ENCODE data around the gene TDRD6. TPM values are rescaled to one million over a fixed set of nuclear protein-coding genes. Genes with fewer than 3 reads are reported as not detected.

The TDRD6 gene
- total and polyA plus RNA-seq, 3 donors from 2014 or later, result 28.1 to 51.3 (median 42.2) TPM

- no peaks in the 10 kb centered on the region for H3K4me1 ChIP-seq
- no peaks in the 10 kb centered on the region for H3K9me3 ChIP-seq
- no peak for TF ChIP-seq CTCF (IDR thresholded peaks at IDR 0.05)
- TF ChIP-seq POLR2A (IDR thresholded peaks at IDR 0.05), result no peak
- no peaks in the 10 kb centered on the region for H3K36me3 ChIP-seq (ENCODE audit: low read depth, missing control alignments)
- H3K4me3 ChIP-seq, result no peak overlapping the region
- DNase-seq, result no peak
- H3K27me3 ChIP-seq, result no peaks in the 10 kb centered on the region
- WGBS, 2 donors, result 83 to 89% methylated on average over 6 of the region's 6 CpGs
- intact Hi-C loops (cut with DNase I; ENCODE audit: low total_unique reads), result no loop called here
- H3K27ac ChIP-seq, result no peak overlapping the region
Measured at GRCh38 chr6:46676604-46677313, 10.9 kb upstream of the TDRD6 start.

- Histone ChIP-seq H3K27ac (no peak overlapping the region), H3K4me3 (no peak overlapping the region), H3K9me3 (no peaks in the 10 kb centered on the region), H3K27me3 (no peaks in the 10 kb centered on the region), H3K4me1 (no peaks in the 10 kb centered on the region), H3K36me3 (ENCODE audit: low read depth, missing control alignments) (no peaks in the 10 kb centered on the region)
- WGBS, 2 donors, result 74 to 88% methylated on average over 4 of the region's 4 CpGs
- no peak for DNase-seq
- intact Hi-C loops (cut with DNase I; ENCODE audit: low total_unique reads), result no loop called here
- no peak for TF ChIP-seq CTCF (IDR thresholded peaks at IDR 0.05)
Measured at GRCh38 chr6:46677314-46677654, 10.4 kb upstream of the TDRD6 start.

- no peaks in the 10 kb centered on the region for H3K27me3 ChIP-seq
- no peaks in the 10 kb centered on the region for H3K36me3 ChIP-seq (ENCODE audit: low read depth, missing control alignments)
- no peak for TF ChIP-seq CTCF (IDR thresholded peaks at IDR 0.05)
- TF ChIP-seq POLR2A (IDR thresholded peaks at IDR 0.05), result no peak
- no peak overlapping the region for H3K27ac ChIP-seq
- DNase-seq, result no peak
- H3K4me3 ChIP-seq, result no peak overlapping the region
- intact Hi-C loops (cut with DNase I; ENCODE audit: low total_unique reads), result no loop called here
- WGBS, 2 donors, result 75 to 78% methylated on average over 4 of the region's 4 CpGs
- no peaks in the 10 kb centered on the region for H3K9me3 ChIP-seq
- no peaks in the 10 kb centered on the region for H3K4me1 ChIP-seq
Measured at GRCh38 chr6:46684771-46685170, 2.9 kb upstream of the TDRD6 start.

GRCh38 chr6:46688117-46688965 lies 656 bp downstream of the TDRD6 start:
- DNase-seq, result peak; percentile 22
- H3K4me3 ChIP-seq, result peak overlapping the region; percentile 57 to 63
- no peaks in the 10 kb centered on the region for H3K36me3 ChIP-seq (ENCODE audit: low read depth, missing control alignments)
- no peaks in the 10 kb centered on the region for H3K9me3 ChIP-seq
- intact Hi-C loops (cut with DNase I; ENCODE audit: low total_unique reads), result no loop called here
- no peaks in the 10 kb centered on the region for H3K27me3 ChIP-seq
- TF ChIP-seq POLR2A (IDR thresholded peaks at IDR 0.05) (no peak), CTCF (IDR thresholded peaks at IDR 0.05) (no peak)
- H3K27ac ChIP-seq, result peak overlapping the region in 1 of 2 donors; percentile 76
- no peaks in the 10 kb centered on the region for H3K4me1 ChIP-seq
- WGBS, 2 donors, result 63 to 81% methylated on average over 25 to 76 of the region's 85 CpGs

All from testis (tissue), 3 donors.